RPMI8226 (cell line): ENCODE data around the gene CCDC28A.
A peak's percentile ranks its signal among the peaks of the same experiment; 100 is the strongest.
"Not testable (repeated sequence)": the region's sequence is repeated elsewhere in the genome, so short reads cannot be mapped to it uniquely, and the experiment has no call there.

Experiments
- DNase-seq: peaks from one replicate; pipeline ENCODE4 v3.0.0-alpha.2; 2015

Gene CCDC28A

GRCh38 chr6:138773177-138774091, at the start of gene CCDC28A:
TSS of gene CCDC28A (plus strand) at chr6:138773769. CDS start at chr6:138776121, 2,352 bp downstream.
- DNase-seq, result peak; percentile 90

- DNase-seq, result no peak
Measured at GRCh38 chr6:138724015-138724414, 49.6 kb upstream of the CCDC28A start.

- no peak for DNase-seq
Measured at GRCh38 chr6:138726066-138726756, 47.4 kb upstream of the CCDC28A start.

- DNase-seq, result no peak
Measured at GRCh38 chr6:138726757-138727097, 46.8 kb upstream of the CCDC28A start.

GRCh38 chr6:138727182-138727581, 46.4 kb upstream of the CCDC28A start:
- DNase-seq, result no peak

GRCh38 chr6:138728662-138729061, 44.9 kb upstream of the CCDC28A start:
- DNase-seq, result no peak

DNA sequence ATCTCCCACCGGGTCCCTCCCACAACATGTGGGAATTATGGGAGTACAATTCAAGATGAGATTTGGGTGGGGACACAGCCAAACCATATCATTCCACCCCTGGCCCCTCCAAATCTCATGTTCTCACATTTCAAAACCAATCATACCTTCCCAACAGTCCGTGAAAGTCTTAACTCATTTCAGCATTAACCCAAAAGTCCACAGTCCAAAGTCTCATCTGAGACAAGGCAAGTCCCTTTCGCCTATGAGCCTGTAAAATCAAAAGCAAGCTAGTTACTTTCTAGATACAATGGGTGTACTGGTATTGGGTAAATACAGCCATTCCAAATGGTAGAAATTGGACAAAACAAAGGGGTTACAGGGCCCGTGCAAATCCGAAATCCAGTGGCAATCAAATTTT, 43.5 kb upstream of the CCDC28A start:
- DNase-seq, result not testable (repeated sequence)

DNA sequence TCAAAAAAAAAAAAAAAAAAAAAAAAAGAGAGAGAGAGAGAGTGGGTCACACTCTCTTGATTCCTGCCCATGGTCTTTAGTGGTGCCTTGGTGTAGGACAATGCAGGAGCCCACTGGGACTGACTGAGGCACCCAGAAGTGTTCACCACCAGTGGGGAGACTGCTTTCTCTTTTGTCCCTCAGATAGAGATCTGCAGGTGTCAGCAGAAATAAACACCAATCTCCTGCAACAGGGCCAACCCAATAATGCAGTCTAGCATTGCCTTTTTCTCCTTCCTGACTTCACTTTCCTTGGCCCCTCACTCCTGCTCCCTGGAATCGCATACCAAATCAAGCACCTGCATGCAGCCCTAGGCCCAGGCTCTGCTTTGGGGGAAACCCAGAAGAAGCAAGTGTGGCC, 39.0 kb upstream of the CCDC28A start:
- no peak for DNase-seq

DNA sequence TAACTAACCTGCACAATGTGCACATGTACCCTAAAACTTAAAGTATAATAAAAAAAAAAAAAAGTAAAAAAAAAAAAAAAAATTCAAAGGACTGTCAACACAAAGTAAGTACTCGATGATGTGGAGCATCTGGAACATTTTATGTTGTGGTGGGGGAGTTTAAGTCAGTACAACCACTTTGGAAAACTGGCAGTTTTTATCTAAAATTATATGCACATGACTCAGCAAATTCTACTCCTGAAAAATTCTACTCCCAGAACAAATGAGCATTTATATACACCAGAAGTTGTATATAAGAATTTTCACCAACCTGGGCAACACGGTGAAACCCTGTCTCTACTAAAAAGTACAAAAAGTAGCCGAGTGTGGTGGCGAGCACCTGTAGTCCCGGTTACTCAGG, 36.9 kb upstream of the CCDC28A start:
- DNase-seq, result no peak

- no peak for DNase-seq
Measured at GRCh38 chr6:138752017-138752416, 21.6 kb upstream of the CCDC28A start.

GRCh38 chr6:138757136-138757535, 16.4 kb upstream of the CCDC28A start:
- no peak for DNase-seq

GRCh38 chr6:138765896-138766655, 7.5 kb upstream of the CCDC28A start:
- DNase-seq, result peak; percentile 12

DNA sequence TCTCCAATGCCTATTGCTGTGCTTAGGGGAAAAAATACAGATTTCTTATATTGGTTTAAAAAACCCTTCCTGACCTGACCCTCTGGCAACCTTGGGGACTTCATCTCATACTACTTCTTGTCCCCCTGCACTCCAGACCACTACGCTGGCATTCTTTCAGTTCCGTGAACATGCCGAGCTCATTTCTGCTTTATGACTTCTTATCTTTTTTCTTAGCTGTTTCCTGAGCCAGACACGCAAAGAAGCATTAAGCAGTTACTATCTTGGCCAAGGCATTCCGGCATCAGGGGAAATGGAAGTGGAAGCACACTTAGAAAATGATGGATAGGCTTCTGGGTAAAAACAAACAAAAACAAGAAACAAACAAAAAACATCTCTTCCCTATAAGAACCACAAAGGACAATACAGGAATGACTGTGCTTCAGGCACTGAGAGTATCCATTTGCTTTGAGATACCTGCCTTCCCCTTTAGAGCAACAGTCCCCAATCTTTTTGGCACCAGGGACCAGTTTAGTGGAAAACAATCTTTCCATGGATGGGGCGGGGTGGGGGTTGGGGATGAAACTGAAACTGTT, 4.4 kb upstream of the CCDC28A start:
- no peak for DNase-seq

DNA sequence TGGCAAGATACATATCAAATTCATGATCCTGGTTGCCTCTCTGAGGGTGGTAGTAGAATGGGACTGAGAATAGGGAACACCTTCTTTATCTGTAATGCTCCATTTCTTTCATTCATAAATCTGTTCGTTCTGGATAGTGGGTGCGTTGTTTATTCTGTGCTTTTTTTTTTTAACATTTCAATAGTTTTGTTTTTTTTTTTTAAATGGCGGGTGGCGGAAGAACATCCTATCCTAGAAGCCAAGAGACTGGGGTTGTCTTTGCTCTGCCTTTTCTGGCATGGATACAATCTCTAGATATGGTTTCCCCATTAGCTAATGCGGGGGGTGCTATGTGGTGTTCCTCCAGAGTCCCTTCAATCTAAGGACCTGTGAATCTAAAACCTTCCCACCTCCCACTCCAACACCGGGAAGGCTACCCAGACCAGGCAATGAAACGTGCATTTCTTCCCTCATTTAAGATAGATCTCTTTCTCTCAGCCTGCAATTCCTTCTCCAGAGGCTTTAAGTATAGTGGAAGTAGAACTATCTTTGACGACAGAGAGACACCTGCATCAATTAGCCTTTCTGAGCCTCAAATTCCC, 883 bp upstream of the CCDC28A start:
- DNase-seq, result no peak

- DNase-seq, result no peak
Measured at GRCh38 chr6:138774370-138774769, 801 bp downstream of the CCDC28A start.

- DNase-seq, result no peak
Measured at GRCh38 chr6:138776659-138777058, 3.1 kb downstream of the CCDC28A start.

DNA sequence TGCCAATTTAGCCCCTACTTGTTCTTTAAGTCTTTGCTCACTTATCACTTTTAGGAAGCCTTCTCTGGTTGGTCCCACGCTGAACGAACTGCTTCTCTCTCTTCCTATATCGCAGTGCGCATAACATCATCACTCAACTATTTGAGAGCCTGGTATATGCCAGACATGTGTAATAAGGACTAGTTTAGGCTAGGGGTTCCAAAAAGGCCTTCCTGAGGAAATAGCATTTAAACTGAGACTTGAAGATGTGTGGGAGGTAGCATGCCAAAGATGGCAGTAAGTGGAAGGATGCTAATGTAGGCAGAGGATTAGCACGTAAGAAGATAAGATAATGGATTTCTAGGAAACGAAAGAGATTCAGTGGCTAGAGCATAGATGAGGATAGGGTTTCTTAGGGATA, 4.8 kb downstream of the CCDC28A start:
- no peak for DNase-seq

DNA sequence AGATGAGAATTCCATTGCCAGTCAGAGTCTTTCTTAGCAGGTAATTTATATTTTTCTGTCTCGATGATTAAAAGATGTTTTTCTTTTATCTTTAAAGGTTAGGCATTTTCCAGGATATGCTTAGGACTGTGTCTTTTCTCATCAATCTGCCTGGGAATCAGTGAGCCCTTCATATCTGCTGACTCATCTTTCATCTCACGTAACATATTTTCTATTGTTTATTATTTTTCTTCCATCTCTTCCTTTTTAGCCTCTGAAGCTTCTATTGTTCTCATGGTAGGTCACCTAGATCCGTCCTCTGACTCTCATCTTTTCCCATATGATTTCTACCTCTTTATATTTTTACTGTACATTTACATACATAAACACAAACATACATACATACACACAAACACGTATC, 8.7 kb downstream of the CCDC28A start:
- DNase-seq, result no peak

DNA sequence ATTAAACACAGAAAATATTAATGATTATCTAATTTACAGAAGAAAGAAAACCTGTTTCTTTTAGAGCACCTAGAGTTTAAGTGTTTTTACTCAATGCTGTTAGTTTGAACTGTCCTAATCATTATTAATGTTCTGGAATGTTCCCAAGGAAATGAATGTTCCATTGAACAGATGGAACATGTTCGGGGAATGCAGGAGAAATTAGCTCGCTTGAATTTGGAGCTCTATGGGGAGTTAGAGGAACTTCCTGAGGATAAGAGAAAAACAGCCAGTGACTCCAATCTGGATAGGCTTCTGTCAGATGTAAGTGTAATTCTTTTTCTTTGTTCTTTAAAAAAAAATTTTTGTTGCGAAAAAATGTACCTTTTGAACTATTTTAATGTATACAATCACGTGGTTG, 11.5 kb downstream of the CCDC28A start:
- no peak for DNase-seq

- DNase-seq, result no peak
Measured at GRCh38 chr6:138785980-138786379, 12.4 kb downstream of the CCDC28A start.

GRCh38 chr6:138787138-138787537, 13.6 kb downstream of the CCDC28A start:
- DNase-seq, result no peak

DNA sequence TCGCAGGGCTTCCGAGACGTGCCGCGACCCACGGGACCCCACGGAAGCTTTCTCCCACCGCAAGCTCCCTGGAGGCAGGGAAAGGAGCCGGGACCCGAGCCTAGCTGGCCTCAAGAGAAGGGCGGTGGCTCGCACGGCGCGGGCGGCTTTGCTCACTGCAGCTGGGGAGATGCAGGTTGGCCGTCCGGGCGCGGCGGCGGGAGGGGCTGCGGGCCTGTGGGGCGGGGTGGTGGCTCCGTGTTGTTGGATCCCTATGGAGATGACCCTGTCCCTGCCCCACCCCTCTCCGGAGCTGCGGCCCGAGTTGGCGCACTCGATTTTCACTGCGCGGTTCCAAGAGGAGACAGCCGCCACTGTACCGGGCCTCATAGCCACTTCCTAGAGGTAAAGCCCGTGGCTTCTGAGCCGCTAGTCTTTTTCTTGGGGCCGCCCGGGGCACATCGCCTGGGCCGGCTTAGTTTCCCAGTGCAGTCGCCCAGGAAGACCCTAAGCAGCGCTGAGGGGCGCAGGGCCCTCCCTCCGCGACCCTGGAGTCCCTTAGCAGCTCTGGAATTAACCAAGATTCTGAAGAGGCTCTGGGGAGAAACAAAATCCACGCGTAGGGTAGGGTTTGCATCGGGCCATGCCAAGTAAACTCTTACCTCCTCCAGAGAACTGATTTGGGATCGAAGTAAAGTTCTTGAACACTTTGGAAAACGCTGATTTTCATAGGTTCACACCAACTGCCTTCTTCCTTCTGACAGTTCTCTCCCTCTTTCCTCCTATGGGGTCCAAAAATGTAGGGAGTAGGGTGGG, 22.4 kb downstream of the CCDC28A start, which contains the start of gene ECT2L:
TSS of gene ECT2L (plus strand) at position 279 of the 795 bp plus-strand sequence. CDS start 17,188 bp downstream, outside the sequence.
- no peak for DNase-seq
